Neutrophil (primary cell): ENCODE data around the gene NELFA.

ENCODE experiments used
- H3K27ac ChIP-seq: fragments of 200-600 bp; sonication (generic); 2 replicates; pipeline ENCODE4 v1.5.1; 2016; ENCODE audit warnings: mild to moderate bottlenecking, moderate library complexity
- H3K27me3 ChIP-seq: fragments of 200-600 bp; sonication (generic); 2 replicates; pipeline ENCODE4 v1.6.0; 2016; ENCODE audit warnings: mild to moderate bottlenecking
- H3K36me3 ChIP-seq: fragments of 200-600 bp; sonication (generic); 2 replicates; pipeline ENCODE4 v1.5.1; 2017
- H3K4me1 ChIP-seq, 2 experiments: fragments of 200-600 bp in 1 of 2; sonication (generic) in 1 of 2; 1 replicate in 1 of 2; 2 replicates in 1 of 2; pipeline versions ENCODE4 v1.5.1 to v1.6.1; 2013 to 2016; ENCODE audit warnings: low read depth in 1 of 2, low read length in 1 of 2, mild to moderate bottlenecking in 1 of 2, moderate library complexity in 1 of 2; ENCODE audit not compliant: control insufficient read depth in 1 of 2, insufficient read depth in 1 of 2
- H3K4me3 ChIP-seq, 2 experiments: fragments of 200-600 bp in 1 of 2; sonication (generic) in 1 of 2; 1 replicate in 1 of 2; 2 replicates in 1 of 2; pipeline ENCODE4 v1.5.1; 2013 to 2016; ENCODE audit warnings: low read depth in 1 of 2, low read length in 1 of 2, mild to moderate bottlenecking in 1 of 2, moderate library complexity in 1 of 2
- H3K9me3 ChIP-seq: fragments of 200-600 bp; sonication (generic); 2 replicates; pipeline ENCODE4 v1.5.1; 2016
- CTCF ChIP-seq: fragments of 200-600 bp; sonication (generic); IDR thresholded peaks from 2 replicates; pipeline ENCODE4 v1.5.1; 2016; ENCODE audit warnings: antibody characterized with exemption

Gene NELFA

GRCh38 chr4:1981251-1982058 is 27.3 kb downstream of the NELFA start:
- TF ChIP-seq CTCF, result no peak
- H3K27me3 ChIP-seq, result no peaks in the 10 kb centered on the region
- no peak overlapping the region for H3K4me3 ChIP-seq
- no peak overlapping the region for H3K27ac ChIP-seq
- peaks cover 98% of the 10 kb centered on the region for H3K36me3 ChIP-seq
- no peaks in the 10 kb centered on the region for H3K9me3 ChIP-seq
- H3K4me1 ChIP-seq, result no peaks in the 10 kb centered on the region

- H3K27me3 ChIP-seq, result no peaks in the 10 kb centered on the region
- peaks cover 98% of the 10 kb centered on the region for H3K36me3 ChIP-seq
- H3K27ac ChIP-seq, result no peak overlapping the region
- H3K4me1 ChIP-seq, result no peaks in the 10 kb centered on the region
- H3K9me3 ChIP-seq, result no peaks in the 10 kb centered on the region
- TF ChIP-seq CTCF, result no peak
- H3K4me3 ChIP-seq, result no peak overlapping the region
Observed at GRCh38 chr4:1980561-1981041, 28.2 kb downstream of the NELFA start.

- no peak overlapping the region for H3K4me3 ChIP-seq
- H3K4me1 ChIP-seq, result no peaks in the 10 kb centered on the region
- no peaks in the 10 kb centered on the region for H3K9me3 ChIP-seq
- no peak overlapping the region for H3K27ac ChIP-seq
- peaks cover 98% of the 10 kb centered on the region for H3K36me3 ChIP-seq
- no peaks in the 10 kb centered on the region for H3K27me3 ChIP-seq
- no peak for TF ChIP-seq CTCF
Observed at GRCh38 chr4:1979477-1980196, 29.1 kb downstream of the NELFA start.

- no peak overlapping the region for H3K4me3 ChIP-seq
- no peak for TF ChIP-seq CTCF
- H3K9me3 ChIP-seq, result no peaks in the 10 kb centered on the region
- no peak overlapping the region for H3K27ac ChIP-seq
- H3K4me1 ChIP-seq, result no peaks in the 10 kb centered on the region
- H3K36me3 ChIP-seq, result peaks cover 97% of the 10 kb centered on the region
- no peaks in the 10 kb centered on the region for H3K27me3 ChIP-seq
Observed at GRCh38 chr4:1978741-1979476, 29.9 kb downstream of the NELFA start.

- Histone ChIP-seq H3K9me3 (no peaks in the 10 kb centered on the region), H3K4me3 (no peak overlapping the region), H3K27ac (no peak overlapping the region), H3K27me3 (no peaks in the 10 kb centered on the region), H3K36me3 (peaks cover 97% of the 10 kb centered on the region), H3K4me1 (no peaks in the 10 kb centered on the region)
- no peak for TF ChIP-seq CTCF
Observed at GRCh38 chr4:1978226-1978625, 30.5 kb downstream of the NELFA start.
